DOHH2 (cell line): Measurements from ENCODE around the gene MYPN.

ENCODE experiments used
- CTCF ChIP-seq: fragments of 200-600 bp; sonication (generic); IDR thresholded peaks from one replicate; pipeline ENCODE4 v1.5.1; 2014; ENCODE audit warnings: antibody characterized with exemption, mild to moderate bottlenecking, low read depth, low read length; ENCODE audit not compliant: poor library complexity, severe bottlenecking
- EZH2phosphoT487 ChIP-seq: fragments of 200-600 bp; sonication (generic); IDR thresholded peaks from 2 replicates; pipeline ENCODE4 v1.6.1; 2017; ENCODE audit warnings: borderline replicate concordance, mild to moderate bottlenecking, antibody characterized with exemption, low read length, moderate library complexity, mixed read lengths

- TF ChIP-seq CTCF, result peak; percentile 67
- no peak for TF ChIP-seq EZH2phosphoT487
Observed at GRCh38 chr10:68208424-68209042, 99.2 kb downstream of the MYPN start.
